IMR-90 (cell line): ENCODE measurements around the gene IYD. TPM values are rescaled to one million over a fixed set of nuclear protein-coding genes. Genes with fewer than 3 reads are reported as not detected.

Source experiments
- ATAC-seq: fragments of 200-7000 bp; cut with Tn5 transposase; 2 replicates; pipeline ENCODE4 v1.9.1; 2020; ENCODE audit warnings: low read depth, mild to moderate bottlenecking, moderate library complexity
- BruUV-seq: library from RNA; stranded (reverse); fragments of 400-500 nt; replicated peaks from 2 replicates; lab custom pipeline; 2021; lab: Mats Ljungman, UMichigan
- CTCF ChIA-PET: fragments of 300-600 bp; formaldehyde crosslinking; extraction: SDS; loops from one replicate; lab custom pipeline; 2021; ENCODE audit warnings: antibody characterized with exemption; lab: Yijun Ruan, JAX
- POLR2A ChIA-PET: fragments of 300-600 bp; sonication (Branson Sonifier 250); formaldehyde crosslinking; loops from one replicate; lab custom pipeline; 2022; ENCODE audit warnings: antibody characterized with exemption; ENCODE audit not compliant: unreplicated experiment; lab: Charles Lee
- DNase-seq: peaks from one replicate; pipeline ENCODE4 v3.0.0; 2013
- H2AFZ ChIP-seq: replicated peaks from 2 replicates; pipeline ENCODE3; 2013; ENCODE audit warnings: low read length, mild to moderate bottlenecking; ENCODE audit not compliant: poor library complexity
- H2AK5ac ChIP-seq: 2 replicates; pipeline ENCODE4 v1.6.1; 2013; ENCODE audit warnings: low read depth, low read length, inconsistent platforms
- H2AK9ac ChIP-seq: replicated peaks from 2 replicates; pipeline ENCODE3; 2013; ENCODE audit warnings: mild to moderate bottlenecking, low read depth, low read length, moderate library complexity; ENCODE audit not compliant: poor library complexity
- H2BK120ac ChIP-seq: 2 replicates; pipeline ENCODE4 v1.6.1; 2013; ENCODE audit warnings: low read depth, low read length, inconsistent platforms
- H2BK15ac ChIP-seq: 3 replicates; pipeline ENCODE4 v1.6.1; 2013; ENCODE audit warnings: low read depth, low read length, inconsistent platforms
- H2BK20ac ChIP-seq: 2 replicates; pipeline ENCODE4 v1.6.1; 2013; ENCODE audit warnings: low read depth, mild to moderate bottlenecking, inconsistent platforms, low read length, moderate library complexity
- H2BK5ac ChIP-seq: 2 replicates; pipeline ENCODE4 v1.6.1; 2013; ENCODE audit warnings: mild to moderate bottlenecking, low read depth, low read length, inconsistent platforms; ENCODE audit not compliant: poor library complexity, severe bottlenecking
- H3K14ac ChIP-seq: replicated peaks from 2 replicates; pipeline ENCODE4 v1.6.1; 2013; ENCODE audit warnings: low read depth, low read length, inconsistent platforms
- H3K18ac ChIP-seq: 2 replicates; pipeline ENCODE4 v1.6.1; 2013; ENCODE audit warnings: low read depth, low read length, control low read depth
- H3K23ac ChIP-seq: 2 replicates; pipeline ENCODE4 v1.6.1; 2013; ENCODE audit warnings: low read depth, low read length, inconsistent platforms
- H3K27ac ChIP-seq: 2 replicates; pipeline ENCODE4 v1.5.1; 2013; ENCODE audit warnings: mild to moderate bottlenecking, control low read depth, low read length; ENCODE audit not compliant: insufficient read depth
- H3K27me3 ChIP-seq: 2 replicates; pipeline ENCODE4 v1.6.1; 2013; ENCODE audit warnings: low read length; ENCODE audit not compliant: control insufficient read depth, insufficient read depth
- H3K36me3 ChIP-seq: 2 replicates; pipeline ENCODE4 v1.6.1; 2013; ENCODE audit warnings: low read length, mixed read lengths; ENCODE audit not compliant: control insufficient read depth, insufficient read depth
- H3K4ac ChIP-seq: 2 replicates; pipeline ENCODE4 v1.6.1; 2013; ENCODE audit warnings: low read depth, low read length, inconsistent platforms
- H3K4me1 ChIP-seq: 2 replicates; pipeline ENCODE4 v1.6.1; 2013; ENCODE audit warnings: low read length, mixed read lengths; ENCODE audit not compliant: control insufficient read depth, insufficient read depth
- H3K4me2 ChIP-seq: 2 replicates; pipeline ENCODE4 v1.6.1; 2013; ENCODE audit warnings: low read depth, mild to moderate bottlenecking, control low read depth, low read length, moderate library complexity
- H3K4me3 ChIP-seq: 2 replicates; pipeline ENCODE4 v1.5.1; 2013; ENCODE audit warnings: low read depth, mild to moderate bottlenecking, control low read depth, low read length, moderate library complexity; ENCODE audit not compliant: insufficient read depth
- H3K56ac ChIP-seq: 2 replicates; pipeline ENCODE4 v1.6.1; 2013; ENCODE audit warnings: low read length, inconsistent platforms; ENCODE audit not compliant: insufficient read depth; ENCODE audit errors: extremely low read depth
- H3K79me1 ChIP-seq, 2 experiments: 2 replicates each; pipeline ENCODE4 v1.6.1; 2013; ENCODE audit warnings: low read length in 2 of 2, inconsistent platforms in 1 of 2, low read depth in 1 of 2
- H3K9ac ChIP-seq: 2 replicates; pipeline ENCODE4 v1.6.1; 2013; ENCODE audit warnings: low read depth, low read length, control low read depth
- H3K9me1 ChIP-seq: 2 replicates; pipeline ENCODE4 v1.6.1; 2013; ENCODE audit warnings: low read length, inconsistent platforms; ENCODE audit not compliant: insufficient read depth
- H3K9me3 ChIP-seq: 2 replicates; pipeline ENCODE4 v1.6.1; 2013; ENCODE audit warnings: low read length; ENCODE audit not compliant: control insufficient read depth, insufficient read depth
- H4K20me1 ChIP-seq: 2 replicates; pipeline ENCODE4 v1.6.1; 2013; ENCODE audit warnings: low read length, inconsistent platforms; ENCODE audit not compliant: insufficient read depth
- H4K5ac ChIP-seq: 2 replicates; pipeline ENCODE4 v1.6.1; 2013; ENCODE audit warnings: mild to moderate bottlenecking, low read depth, low read length, control low read depth
- H4K8ac ChIP-seq, 2 experiments: 2 replicates each; pipeline ENCODE4 v1.6.1; 2013; ENCODE audit warnings: low read depth in 2 of 2, low read length in 2 of 2, control low read depth in 1 of 2, inconsistent platforms in 1 of 2
- H4K91ac ChIP-seq: 2 replicates; pipeline ENCODE4 v1.6.1; 2013; ENCODE audit warnings: low read depth, low read length, inconsistent platforms; ENCODE audit not compliant: insufficient read depth
- BHLHE40 ChIP-seq: fragments of 150-350 bp; IDR thresholded peaks from 2 replicates; pipeline ENCODE4 v1.6.1; 2016; ENCODE audit warnings: mild to moderate bottlenecking, low read depth, low read length
- CEBPB ChIP-seq: IDR thresholded peaks from 2 replicates; pipeline ENCODE4 v1.6.1; 2012; ENCODE audit warnings: low read depth, low read length, improper control_type of control experiment
- CHD1 ChIP-seq: IDR thresholded peaks from 2 replicates; pipeline ENCODE4 v1.6.1; 2012; ENCODE audit warnings: low read depth, low read length, improper control_type of control experiment
- ELK1 ChIP-seq: fragments of 150-350 bp; IDR thresholded peaks from 2 replicates; pipeline ENCODE4 v1.6.1; 2016; ENCODE audit warnings: low read depth, mild to moderate bottlenecking, low read length, moderate library complexity, borderline replicate concordance
- FOS ChIP-seq: fragments of 150-350 bp; IDR thresholded peaks from 2 replicates; pipeline ENCODE4 v1.6.1; 2016; ENCODE audit warnings: low read depth, low read length
- MAFK ChIP-seq: IDR thresholded peaks from 2 replicates; pipeline ENCODE4 v1.6.1; 2012; ENCODE audit warnings: low read depth, low read length, improper control_type of control experiment
- MAZ ChIP-seq: IDR thresholded peaks from 2 replicates; pipeline ENCODE4 v1.6.1; 2012; ENCODE audit warnings: low read depth, mild to moderate bottlenecking, low read length, improper control_type of control experiment, moderate library complexity, borderline replicate concordance
- POLR2A ChIP-seq: IDR thresholded peaks from 2 replicates; pipeline ENCODE4 v1.6.1; 2012; ENCODE audit warnings: mild to moderate bottlenecking, low read depth, low read length
- RCOR1 ChIP-seq: IDR thresholded peaks from 2 replicates; pipeline ENCODE4 v1.6.1; 2012; ENCODE audit warnings: mild to moderate bottlenecking, low read length, improper control_type of control experiment; ENCODE audit not compliant: insufficient replicate concordance
- WGBS, 2 experiments: methylation state at CpG; one replicate each; pipeline versions ENCODE4 v1.1.5 to v1.1.7; 2013; ENCODE audit warnings: missing lambda C conversion rate in 2 of 2; ENCODE audit not compliant: insufficient read length in 1 of 2; ENCODE audit errors: extremely low coverage in 2 of 2; 5-methylcytosine and 5-hydroxymethylcytosine counted together
- dilution Hi-C: fragments of 300-500 bp; cut with HindIII; formaldehyde crosslinking; loops from one replicate; pipeline ENCODE4 v1.14.3; 2018; ENCODE audit warnings: low sequenced_read_pairs; ENCODE audit not compliant: unreplicated experiment
- in situ Hi-C: fragments of 300-500 bp; cut with MboI; formaldehyde crosslinking; loops from 3 replicates; pipeline ENCODE4 v1.14.3; 2019; ENCODE audit warnings: low sequenced_read_pairs, inconsistent platforms, mixed read lengths
- intact Hi-C: fragments of 100-400 bp; cut with micrococcal nuclease; formaldehyde crosslinking; loops from 2 replicates; pipeline ENCODE4 v1.10.0; 2022
- polyA plus RNA-seq, 3 experiments: library from polyadenylated mRNA; depleted of rRNA; stranded (reverse); fragments of >200 nt; gene quantifications; 2 replicates each; pipeline ENCODE4 v1.2.3, GENCODE V29; 2012; ENCODE audit warnings: low replicate concordance in 1 of 3
- total RNA-seq: library from RNA; depleted of rRNA; stranded (reverse); fragments of >200 nt; gene quantifications from 2 replicates; pipeline ENCODE4 v1.2.3, GENCODE V29; 2012

The IYD gene
- total and polyA plus RNA-seq, 2 of the 4 experiments (the other 2 are of a cell fraction), result not detected

GRCh38 chr6:150444308-150444707, 75.5 kb downstream of the IYD start:
- DNase-seq (no peak), ATAC-seq (no peak)
- dilution Hi-C loops (no loop called here), intact Hi-C loops (no loop called here), in situ Hi-C loops (no loop called here)
- Histone ChIP-seq H3K14ac (no peak overlapping the region), H4K91ac (no peak overlapping the region), H3K4ac (no peak overlapping the region), H2BK120ac (no peak overlapping the region), H3K56ac (no peak overlapping the region), H4K8ac (no peak overlapping the region), H3K27me3 (no peaks in the 10 kb centered on the region), H2BK5ac (no peak overlapping the region), H3K9me1 (no peaks in the 10 kb centered on the region), H2BK20ac (no peak overlapping the region), H3K9ac (no peak overlapping the region), H3K4me3 (no peak overlapping the region), H3K23ac (no peak overlapping the region), H2BK15ac (no peak overlapping the region), H3K4me1 (no peaks in the 10 kb centered on the region), H3K9me3 (no peaks in the 10 kb centered on the region), H4K20me1 (no peaks in the 10 kb centered on the region), H3K79me1 (no peaks in the 10 kb centered on the region), H3K4me2 (no peak overlapping the region), H3K27ac (no peak overlapping the region), H3K36me3 (no peaks in the 10 kb centered on the region), H2AK9ac (no peak overlapping the region), H3K18ac (no peak overlapping the region), H4K5ac (no peak overlapping the region), H2AFZ (no peak overlapping the region), H2AK5ac (no peak overlapping the region)
- ChIA-PET CTCF (no interaction called here), POLR2A (no interaction called here)
- TF ChIP-seq BHLHE40 (no peak), CEBPB (no peak), POLR2A (no peak), ELK1 (no peak), MAFK (no peak), MAZ (no peak), FOS (no peak), CHD1 (no peak), RCOR1 (no peak)
- WGBS, 2 experiments, result 50% methylated on average over 2 of the region's 6 CpGs; no CpG with 5 or more reads in 1 of the 2 experiments
- no TSS peak for BruUV-seq
